HG02870 (cell line): ENCODE data around the gene UNC119.
A peak's percentile ranks its signal among the peaks of the same experiment; 100 is the strongest.
"Not testable (repeated sequence)": the region's sequence is repeated elsewhere in the genome, so short reads cannot be mapped to it uniquely, and the experiment has no call there.

Source experiments
- ATAC-seq: cut with Tn5 transposase; IDR thresholded peaks from one replicate; pipeline ENCODE4 v1.9.1; 2021; ENCODE audit warnings: mild to moderate bottlenecking, moderate library complexity; ENCODE audit not compliant: unreplicated experiment

Gene UNC119

DNA sequence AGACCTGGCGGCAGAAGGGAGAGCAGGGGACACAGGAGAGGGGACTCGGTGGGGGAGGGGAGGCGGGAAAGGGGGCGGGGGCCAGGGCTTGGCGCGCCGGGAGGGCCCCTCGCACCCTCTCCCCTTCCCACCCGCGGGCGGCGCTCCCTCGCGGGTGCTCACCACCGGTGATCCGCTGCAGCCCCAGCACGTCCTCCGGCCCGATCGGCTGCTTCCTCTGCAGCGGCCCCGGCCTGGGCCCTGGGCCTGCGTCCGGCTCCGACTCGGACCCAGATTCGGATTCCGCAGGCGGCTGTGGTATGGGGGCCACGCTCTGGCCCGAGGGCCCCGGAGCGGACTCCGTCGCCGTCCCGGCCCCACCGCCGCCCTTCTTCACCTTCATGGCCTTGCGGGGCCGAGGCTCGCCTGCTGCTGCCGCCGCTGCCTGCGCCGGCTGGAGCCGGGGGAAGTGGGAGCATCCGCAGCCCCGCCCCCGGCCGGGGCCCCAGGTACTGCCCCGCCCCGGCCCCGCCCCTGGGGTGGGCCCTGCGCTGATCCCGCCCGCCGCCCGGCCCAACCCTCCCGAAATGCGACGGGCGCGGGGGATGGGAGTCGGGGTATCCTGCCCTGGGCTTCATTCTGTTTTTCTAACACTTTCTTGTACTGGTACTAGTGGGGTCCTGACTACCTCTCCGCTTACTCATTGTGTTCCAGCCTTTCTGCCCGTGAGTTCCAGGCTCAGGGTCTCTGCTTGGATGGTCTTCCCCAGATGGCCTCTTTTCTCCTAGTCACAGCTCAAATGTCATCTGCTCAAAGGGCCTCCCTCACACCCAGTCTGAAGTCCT is at the start of gene UNC119:
TSS of gene UNC119 (minus strand) at position 449 of the 824 bp plus-strand sequence. CDS start at position 382, 67 bp downstream.
- peak; percentile 45 for ATAC-seq

DNA sequence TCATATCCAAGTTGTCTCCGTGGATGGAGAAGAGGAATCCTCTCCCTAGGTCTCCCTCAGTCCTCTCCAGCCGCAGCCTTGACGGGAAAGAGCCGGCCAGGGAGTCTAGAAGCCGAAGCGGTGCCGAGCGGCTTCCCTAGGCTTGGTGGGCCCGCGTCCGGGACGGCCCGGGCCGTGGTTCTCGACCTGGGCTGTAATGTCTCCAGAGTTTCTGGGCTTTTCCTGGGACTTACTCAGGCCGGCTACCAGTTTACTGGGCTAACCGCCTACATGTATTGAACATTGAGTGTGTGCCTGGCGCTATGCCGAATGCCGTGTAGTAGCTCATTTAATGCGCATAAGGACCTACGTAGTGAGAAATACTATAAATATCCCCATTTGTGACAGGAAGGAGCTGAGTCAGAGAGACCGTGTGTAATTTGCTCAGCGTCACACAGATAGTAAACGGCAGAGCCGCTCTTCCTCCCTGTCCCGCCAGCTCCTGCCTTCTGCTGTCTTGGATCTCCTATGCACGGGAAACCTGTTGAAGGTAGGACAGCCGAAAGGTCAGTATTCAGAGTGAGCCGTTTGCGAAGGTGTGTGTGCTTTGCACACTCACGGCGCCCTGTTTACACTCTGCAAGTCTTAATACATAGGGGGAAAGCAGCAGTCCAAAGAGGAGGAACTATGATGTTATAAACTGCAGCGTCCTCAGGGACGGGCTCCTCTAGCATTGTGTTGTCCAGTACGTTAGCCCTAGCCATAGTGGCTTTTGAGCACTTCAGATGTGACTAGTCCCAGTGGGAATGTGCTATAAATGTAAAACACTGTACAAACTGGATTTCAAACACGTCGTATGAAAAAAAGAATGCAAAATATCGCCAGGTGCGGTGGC is 47.1 kb upstream of the UNC119 start:
- peak; percentile 41 for ATAC-seq

DNA sequence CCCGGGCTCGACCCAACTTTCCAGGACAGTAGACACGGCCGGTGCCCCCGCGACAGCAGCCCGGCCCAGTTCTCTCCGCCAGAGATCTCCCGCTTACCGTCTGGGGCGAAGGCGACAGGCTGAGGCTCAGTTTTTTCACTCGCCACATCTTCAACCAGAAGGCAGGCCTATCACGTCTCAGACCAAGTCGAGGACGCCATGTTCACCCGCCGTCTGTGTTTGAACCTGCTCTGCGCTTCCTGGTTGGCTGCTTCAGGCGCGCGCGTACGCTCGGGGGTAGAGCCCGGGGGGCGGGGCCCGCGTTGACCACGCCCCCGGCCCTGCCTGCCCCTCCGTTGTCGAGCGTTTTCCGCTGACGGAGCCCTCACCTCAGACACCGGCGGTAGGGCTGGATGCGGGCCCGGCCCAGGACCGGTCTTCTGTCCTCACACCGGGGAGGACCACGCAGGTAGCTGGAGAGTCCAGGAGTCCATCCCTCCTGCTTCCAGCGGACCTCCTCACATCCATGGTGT is 46.4 kb upstream of the UNC119 start, which contains the start of gene SPAG5:
TSS of gene SPAG5 (minus strand) at position 227 of the 512 bp plus-strand sequence. CDS start at position 148, 79 bp downstream.
- ATAC-seq, result peak; percentile 76

DNA sequence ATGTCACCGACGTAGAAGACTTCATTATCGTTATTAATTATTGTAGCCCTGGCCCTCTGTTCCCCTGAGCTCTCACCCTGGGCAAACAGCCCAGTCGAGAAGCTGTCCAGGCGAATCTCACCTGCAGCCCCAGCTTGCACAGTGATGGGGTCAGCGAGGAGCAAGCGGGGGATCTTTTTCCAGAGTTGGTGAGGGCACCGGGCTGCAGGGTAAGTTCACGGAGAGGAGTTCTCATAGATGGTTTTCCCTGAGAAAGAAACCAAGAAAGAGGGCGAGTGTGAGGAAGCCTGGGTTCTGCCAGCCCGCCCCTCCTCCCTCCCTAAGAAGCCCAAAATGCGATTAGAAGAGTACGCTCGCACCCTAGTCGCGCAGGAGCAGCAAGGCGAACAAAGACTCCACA is 46.0 kb upstream of the UNC119 start:
- no peak for ATAC-seq

DNA sequence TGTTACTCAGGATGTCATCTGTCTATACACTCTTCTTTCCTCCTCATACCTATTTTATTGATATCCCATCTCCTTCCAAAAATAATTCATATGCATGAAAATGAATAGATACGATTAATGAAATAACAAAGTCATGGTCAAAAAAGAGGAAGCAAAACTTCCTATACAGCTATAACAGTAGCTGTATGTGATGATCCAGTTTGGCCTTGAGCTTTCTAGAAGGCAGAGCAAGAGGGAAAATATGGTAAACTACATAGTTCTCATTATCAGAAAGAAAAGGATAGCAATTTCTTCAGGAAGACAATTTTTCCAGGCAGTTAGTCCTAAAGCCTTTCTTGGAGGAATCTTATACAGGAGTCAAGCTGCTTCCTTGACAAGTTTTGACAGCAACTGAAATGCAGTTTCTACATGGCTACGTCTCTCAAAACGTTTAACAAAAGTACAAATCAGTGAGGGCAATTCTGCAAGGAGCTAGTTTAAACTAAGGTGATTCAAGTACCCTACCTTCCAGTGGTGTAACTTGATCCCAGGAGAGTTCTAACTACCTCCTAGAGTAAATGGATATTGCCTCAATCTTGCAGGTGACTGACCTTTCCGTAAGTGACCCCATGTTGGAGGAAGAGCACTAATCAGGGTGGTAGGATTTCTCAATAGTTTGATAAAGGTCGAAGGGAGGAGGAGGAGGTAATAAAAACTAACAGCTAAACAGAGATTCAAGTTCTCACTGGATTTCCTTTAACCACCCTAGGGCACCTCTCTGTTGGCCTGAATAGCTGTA is 45.4 kb upstream of the UNC119 start:
- ATAC-seq, result no peak

DNA sequence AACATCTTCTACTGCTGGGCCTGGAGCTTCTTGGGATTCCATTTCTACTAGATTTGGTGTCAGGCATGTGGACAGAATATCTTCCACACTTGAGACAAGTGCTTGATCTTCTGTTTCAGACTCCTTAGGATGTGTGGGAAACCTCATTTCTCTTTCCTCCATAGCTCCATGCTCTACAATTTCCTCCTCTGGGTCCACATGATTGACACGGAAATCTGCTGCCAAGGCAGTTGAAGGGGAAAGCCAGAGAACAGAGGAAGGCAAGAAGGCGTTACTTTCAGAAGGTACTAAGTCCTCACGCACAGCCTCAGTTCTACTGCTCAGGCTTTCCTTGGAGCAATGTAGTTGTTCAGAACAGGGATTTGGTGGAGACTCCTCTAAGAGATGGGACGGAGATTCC is 39.8 kb upstream of the UNC119 start:
- no peak for ATAC-seq

DNA sequence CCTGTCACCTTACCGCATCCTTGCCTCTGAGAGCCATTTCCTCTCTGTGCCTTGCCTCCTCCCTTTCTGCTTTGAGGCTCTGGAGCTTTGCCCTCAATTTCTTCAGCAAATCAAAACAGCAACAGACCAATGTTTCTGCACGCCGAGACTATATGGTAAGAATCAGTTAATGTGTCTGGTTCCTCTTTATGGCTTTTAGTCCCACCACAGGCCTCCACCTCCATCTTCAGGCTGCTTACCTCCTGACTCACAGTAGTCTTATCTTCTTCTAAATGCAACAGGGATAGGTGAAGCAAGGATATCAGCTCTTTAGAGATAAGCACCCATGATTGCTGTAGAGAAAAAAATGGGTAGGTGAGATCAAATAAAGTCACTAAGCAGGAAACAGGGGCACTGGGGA is 33.4 kb upstream of the UNC119 start:
- ATAC-seq, result no peak

DNA sequence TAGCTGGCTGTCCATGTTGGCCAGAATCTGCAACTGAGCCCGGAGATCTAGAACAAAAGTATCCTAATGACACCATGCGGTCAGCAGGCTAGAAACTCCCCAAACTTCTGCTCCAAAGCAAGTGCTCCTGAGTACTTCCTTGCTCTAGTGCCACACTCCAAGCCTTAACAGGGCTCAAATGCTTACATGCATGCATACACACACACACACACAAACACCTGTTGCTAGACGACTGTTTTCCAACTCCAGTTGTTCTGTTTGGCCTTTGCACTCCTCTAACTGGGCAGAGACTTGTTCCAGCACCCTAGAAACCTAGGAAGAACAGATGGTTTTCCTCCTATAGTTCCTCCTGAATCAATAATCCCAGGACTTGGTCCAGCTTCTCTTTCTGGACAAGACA is 32.0 kb upstream of the UNC119 start:
- no peak for ATAC-seq

DNA sequence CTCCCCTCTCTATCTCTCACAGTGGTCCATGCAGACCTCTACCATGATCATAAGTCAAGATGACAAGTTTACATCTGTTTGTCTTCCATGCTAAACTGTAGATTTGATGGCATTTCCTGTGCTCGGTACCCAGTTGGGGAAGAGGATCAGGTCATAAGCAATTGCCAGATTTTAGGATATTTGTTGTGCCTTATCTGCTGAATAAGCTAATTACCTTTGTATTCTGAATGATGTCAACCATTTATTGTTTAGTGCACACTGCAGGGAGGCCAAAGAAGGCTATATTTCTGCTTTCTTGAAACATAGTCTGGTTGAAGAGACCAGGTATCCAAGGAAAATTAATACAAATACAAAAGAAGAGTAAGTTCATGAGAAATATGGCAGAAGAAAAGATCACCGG is 30.1 kb upstream of the UNC119 start:
- ATAC-seq, result no peak

DNA sequence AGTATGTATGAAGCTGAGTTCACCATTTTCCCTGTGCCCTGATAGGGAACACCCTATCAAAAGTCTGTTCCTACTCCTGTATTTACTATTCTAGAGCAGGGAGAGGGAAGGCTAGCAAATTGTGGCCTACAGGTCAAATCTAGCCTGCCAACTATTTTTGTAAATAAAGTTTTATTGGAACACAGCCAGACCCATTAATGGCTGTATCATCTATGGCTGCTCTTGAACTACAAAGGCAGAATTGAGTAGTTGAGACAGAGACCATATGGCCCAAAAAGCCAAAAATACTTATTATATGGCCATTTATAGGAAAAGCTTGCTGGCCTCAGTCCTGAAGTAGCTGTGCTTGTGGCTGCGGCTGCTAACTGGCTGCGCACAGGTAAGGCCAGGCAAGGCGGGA is 28.5 kb upstream of the UNC119 start:
- ATAC-seq, result no peak

DNA sequence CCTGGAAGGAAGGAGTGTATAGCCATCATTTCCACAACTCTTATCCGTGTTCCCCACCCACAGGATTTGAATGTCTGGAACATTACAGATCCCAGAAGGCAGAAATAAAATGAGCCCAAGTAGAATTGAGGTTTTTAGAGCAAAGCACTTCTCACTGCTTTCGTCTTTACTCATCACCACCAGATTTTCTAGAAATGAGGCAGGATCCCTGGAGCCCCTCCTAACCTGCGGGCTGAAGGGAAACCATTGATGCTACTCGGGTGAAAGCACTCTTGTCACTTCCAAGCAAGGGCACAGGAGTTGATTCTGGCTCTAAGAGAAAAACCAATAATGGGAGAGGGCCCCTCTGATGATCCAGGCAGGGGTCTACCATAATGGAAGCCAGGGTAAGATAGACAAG is 27.1 kb upstream of the UNC119 start:
- ATAC-seq, result no peak

DNA sequence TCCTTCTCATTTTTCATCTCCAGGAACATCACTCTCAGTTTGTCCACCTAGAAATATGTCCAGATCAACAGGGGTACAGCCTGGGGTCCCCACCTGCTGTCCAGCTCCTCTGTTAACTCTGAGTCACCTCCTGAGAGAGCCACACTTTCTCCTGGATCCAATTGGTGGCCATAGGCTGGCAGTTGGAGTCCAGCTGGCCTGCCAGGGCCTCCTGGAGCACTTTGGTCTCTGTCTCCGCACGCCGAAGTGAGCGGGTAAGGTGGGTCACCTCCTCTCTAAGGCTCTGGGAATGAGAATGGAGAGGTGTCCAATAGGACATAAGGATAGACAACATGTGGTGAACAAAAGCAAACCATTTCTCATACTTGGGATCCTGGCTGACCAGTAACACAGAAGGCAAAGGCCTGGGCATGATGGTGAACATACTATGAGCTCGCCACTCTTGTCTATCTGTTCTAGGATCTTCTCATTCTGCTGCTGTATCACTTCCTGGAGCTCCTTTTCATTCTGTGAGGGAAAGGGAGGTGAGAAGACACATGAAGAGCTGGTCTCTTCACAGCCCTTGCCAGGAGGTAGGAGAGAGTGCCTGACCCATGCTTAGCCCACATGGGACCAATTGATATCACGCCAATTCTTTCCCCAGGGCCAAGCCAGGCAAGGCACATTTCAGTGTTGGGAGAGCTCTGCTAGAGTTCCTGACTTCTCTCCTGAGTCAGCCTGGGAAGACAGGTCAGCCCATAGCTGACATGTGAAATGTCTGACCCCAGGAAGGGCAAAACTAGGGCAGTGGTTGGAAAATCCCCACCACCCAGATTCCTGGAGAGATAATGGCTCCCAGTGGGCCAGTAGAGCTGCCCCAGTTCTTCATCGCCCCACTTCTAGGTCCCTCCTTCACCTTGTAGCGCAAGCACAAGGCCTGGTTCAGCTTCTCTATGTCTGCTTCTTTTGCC is 26.1 kb upstream of the UNC119 start:
- ATAC-seq, result no peak

DNA sequence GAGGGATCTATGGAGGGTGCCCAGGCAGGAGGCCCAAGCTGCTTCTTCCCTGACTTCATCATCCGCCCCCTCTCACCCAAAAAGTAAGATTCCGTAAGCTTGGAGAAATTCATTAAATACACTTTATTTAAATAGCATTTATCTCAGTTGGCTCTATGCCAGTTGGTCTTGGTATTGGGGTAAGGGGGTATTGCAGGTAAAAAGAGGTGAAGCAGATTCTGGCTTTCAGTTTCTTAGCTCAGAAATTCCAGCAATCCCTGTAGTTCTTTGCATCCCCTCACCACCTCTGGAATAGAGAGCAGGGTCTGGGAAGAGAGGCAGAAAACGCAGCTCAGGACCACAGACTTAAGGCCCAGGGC is 25.0 kb upstream of the UNC119 start:
- no peak for ATAC-seq

DNA sequence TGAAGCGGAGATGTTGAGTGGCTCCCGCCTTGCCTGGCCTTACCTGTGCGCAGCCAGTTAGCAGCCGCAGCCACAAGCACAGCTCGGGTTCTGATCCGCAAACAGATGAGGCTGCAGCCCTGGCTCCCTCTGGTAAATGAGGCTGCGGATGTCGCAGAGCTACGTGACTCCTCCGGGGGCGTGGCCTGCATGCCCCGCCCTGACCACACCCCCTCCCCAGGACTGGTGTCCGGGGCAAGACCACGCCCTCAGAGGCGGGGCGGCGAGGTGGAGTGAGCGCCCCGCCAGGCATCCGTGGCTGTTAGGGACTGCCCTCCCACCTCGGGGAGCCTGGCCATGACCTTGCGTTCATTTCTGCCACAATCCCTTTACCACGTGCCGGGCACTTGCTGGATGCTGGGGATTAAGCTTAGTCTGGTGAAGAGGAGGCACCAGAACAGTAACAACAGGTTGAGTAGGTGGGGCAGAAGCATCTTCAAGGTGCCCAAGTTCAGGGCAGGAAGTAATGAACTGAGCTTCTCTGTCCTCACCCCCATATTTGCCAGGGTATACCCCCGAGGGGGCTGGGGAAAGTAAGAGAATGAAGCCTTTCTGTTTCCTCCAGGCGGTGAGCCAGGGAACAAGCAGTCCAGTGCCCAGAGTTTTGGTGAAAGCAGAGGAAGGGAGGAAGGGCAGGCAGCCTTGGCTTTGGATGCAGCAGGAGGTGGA is 24.5 kb upstream of the UNC119 start, which contains the start of gene ALDOC:
TSS of gene ALDOC (minus strand) at position 138 of the 708 bp plus-strand sequence. CDS start 1,363 bp downstream, outside the sequence.
- ATAC-seq, result peak; percentile 78

DNA sequence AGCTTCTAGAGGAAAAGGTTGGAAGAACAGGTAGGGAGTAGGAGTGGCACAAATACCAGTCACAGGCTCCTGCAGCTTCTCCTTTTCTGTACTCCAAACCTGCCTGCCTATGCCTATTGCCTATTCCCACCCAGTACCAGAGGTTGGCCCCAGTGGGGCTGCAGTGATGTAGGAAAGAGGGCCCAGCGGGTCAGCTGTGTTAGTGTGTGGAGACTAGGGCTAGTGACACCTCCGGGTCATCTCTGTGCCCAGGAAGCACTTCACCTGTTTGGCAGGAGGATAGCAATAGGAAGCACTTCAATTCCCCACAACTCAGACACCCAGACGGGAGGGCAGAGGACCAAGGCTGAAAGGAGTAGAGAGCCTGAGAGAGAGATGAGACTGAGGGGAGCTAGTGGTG is 23.6 kb upstream of the UNC119 start:
- not testable (repeated sequence) for ATAC-seq

DNA sequence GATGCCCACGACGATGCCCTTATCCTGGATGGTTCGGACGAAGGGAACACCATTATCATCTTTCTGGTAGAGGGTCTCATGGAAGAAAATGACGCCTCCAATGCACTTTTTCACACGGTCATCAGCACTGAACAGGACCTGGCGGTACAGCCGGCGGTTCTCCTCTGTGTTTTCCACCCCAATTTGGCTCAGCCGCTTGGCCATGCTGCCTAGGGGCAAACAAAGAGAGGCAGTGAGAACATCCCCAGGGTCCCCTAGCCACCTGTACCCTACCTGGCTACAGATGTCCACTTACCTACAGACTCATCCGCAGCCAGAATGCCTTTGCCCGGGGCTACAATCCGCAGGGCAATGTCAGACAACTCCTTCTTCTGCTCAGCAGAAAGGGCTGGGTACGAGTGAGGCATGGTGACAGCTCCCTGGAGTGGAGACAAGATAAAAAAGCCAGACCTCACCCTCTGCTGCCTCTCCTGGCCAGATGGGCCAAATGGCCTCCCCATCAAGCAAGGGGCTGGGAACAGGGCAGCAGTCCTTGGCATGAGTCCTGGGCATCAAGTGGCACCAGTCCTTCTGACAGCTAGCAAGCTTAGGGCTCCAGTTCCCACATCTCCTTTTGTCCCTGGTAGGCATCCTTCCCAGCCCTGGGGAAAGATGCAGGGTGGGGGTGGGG is 22.8 kb upstream of the UNC119 start:
- ATAC-seq, result no peak

DNA sequence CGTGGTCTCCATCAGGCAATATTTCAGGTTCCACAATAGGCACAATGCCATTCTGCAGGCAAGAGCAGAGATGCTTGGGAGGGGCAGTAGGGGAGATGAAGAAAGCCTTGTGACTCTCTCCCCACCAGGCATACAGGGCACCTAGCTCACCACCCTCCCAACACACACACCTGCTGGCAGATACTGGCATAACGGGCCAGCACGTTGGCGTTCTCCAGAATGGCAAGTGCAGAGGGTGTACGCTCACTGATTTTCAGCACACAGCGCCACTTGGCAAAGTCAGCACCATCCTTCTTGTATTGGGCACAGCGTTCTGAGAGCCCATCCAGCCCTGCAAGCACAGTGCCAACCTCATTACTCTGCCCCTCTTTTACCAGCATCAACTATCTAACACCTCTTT is 22.1 kb upstream of the UNC119 start:
- no peak for ATAC-seq

DNA sequence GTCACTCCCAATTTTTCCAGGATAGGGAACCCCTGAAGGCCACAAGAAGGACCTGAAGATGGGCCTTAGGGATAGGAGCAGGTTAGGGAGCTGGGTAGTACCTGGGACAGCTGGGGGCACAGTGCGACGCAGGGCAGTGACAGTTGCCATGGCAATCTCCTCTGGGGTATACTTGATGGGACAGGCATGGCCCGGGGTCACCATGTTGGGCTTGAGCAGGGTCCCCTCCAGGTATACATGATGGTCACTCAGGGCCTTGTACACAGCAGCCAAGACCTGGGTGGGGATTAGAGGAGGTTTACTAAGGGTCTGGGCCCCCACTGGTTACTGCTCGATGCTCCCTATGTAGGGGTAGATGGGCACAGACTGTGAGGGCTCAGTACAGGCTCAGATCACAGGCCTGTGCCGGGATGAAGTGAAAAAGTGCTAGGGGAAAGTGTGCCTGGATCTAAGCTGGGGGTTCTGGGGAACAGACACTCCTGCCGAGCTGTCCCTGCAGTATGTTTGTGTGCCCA is 21.6 kb upstream of the UNC119 start:
- no peak for ATAC-seq
